Endodermal cell (in vitro differentiated cells): ENCODE data around the gene COQ8A. TPM values are rescaled to one million over a fixed set of nuclear protein-coding genes. Genes with fewer than 3 reads are reported as not detected.

Experiments
- DNase-seq: peaks from one replicate; pipeline ENCODE4 v3.0.0-alpha.2; 2017
- H3K27ac ChIP-seq: 2 replicates; pipeline ENCODE4 v1.5.1; 2013; ENCODE audit warnings: mild to moderate bottlenecking, low read depth, low read length, moderate library complexity
- H3K27me3 ChIP-seq: 2 replicates; pipeline ENCODE4 v1.6.1; 2013; ENCODE audit warnings: mild to moderate bottlenecking, low read length, moderate library complexity; ENCODE audit not compliant: insufficient read depth, control insufficient read depth, poor library complexity, severe bottlenecking
- H3K36me3 ChIP-seq: 2 replicates; pipeline ENCODE4 v1.7.0; 2013; ENCODE audit warnings: mild to moderate bottlenecking, low read length, moderate library complexity; ENCODE audit not compliant: control insufficient read depth, insufficient read depth
- H3K4me1 ChIP-seq: one replicate; pipeline ENCODE4 v1.7.0; 2013; ENCODE audit warnings: low read length; ENCODE audit not compliant: control insufficient read depth, insufficient read depth
- H3K4me3 ChIP-seq: 2 replicates; pipeline ENCODE4 v1.5.1; 2013; ENCODE audit warnings: mild to moderate bottlenecking, low read length, moderate library complexity
- H3K9ac ChIP-seq: 2 replicates; pipeline ENCODE4 v1.6.1; 2013; ENCODE audit warnings: mild to moderate bottlenecking, low read length, moderate library complexity; ENCODE audit not compliant: poor library complexity, severe bottlenecking; ENCODE audit errors: extremely low read depth
- H3K9me3 ChIP-seq: 2 replicates; pipeline ENCODE4 v1.6.1; 2013; ENCODE audit warnings: mild to moderate bottlenecking, low read length, moderate library complexity; ENCODE audit not compliant: control insufficient read depth
- H3K27ac Mint-ChIP-seq: 2 replicates; pipeline ENCODE4 v1.8.0; 2020; ENCODE audit warnings: mixed read lengths
- H3K27me3 Mint-ChIP-seq: 2 replicates; pipeline ENCODE4 v1.8.0; 2021; ENCODE audit warnings: mild to moderate bottlenecking, mixed read lengths; ENCODE audit not compliant: insufficient read depth
- H3K36me3 Mint-ChIP-seq: 2 replicates; pipeline ENCODE4 v1.8.0; 2020; ENCODE audit warnings: low read depth, mixed read lengths
- H3K4me1 Mint-ChIP-seq: 2 replicates; pipeline ENCODE4 v1.8.0; 2020; ENCODE audit warnings: mixed read lengths
- H3K4me3 Mint-ChIP-seq: 2 replicates; pipeline ENCODE4 v1.8.0; 2020; ENCODE audit warnings: mild to moderate bottlenecking, moderate library complexity, mixed read lengths
- H3K9me3 Mint-ChIP-seq: 2 replicates; pipeline ENCODE4 v1.8.0; 2020; ENCODE audit warnings: mild to moderate bottlenecking, mixed read lengths
- CTCF ChIP-seq: fragments of 200-600 bp; sonication (generic); conservative IDR thresholded peaks from 2 replicates; pipeline ENCODE4 v1.5.0; 2021; ENCODE audit warnings: antibody characterized with exemption, mild to moderate bottlenecking
- WGBS, 2 experiments: methylation state at CpG; one replicate each; pipeline versions ENCODE4 v1.1.5 to v1.1.7; 2013; ENCODE audit warnings: missing lambda C conversion rate in 2 of 2, mixed read lengths in 1 of 2; ENCODE audit not compliant: insufficient coverage in 1 of 2, insufficient read length in 1 of 2; 5-methylcytosine and 5-hydroxymethylcytosine counted together
- total RNA-seq, 2 donors: library from RNA; stranded (reverse); fragmentation: NEBNext Ultra II Directional in 1 of 2; extraction: Animal tissue kit (Norgen Biotek cat#: 25700) in 1 of 2; gene quantifications; 2 replicates in 1 of 2; 3 replicates in 1 of 2; pipeline ENCODE4 v1.2.1, GENCODE V29; 2021

Gene COQ8A
- total RNA-seq, 2 donors from 2014 or later = 6.6 to 14.9 TPM

DNA sequence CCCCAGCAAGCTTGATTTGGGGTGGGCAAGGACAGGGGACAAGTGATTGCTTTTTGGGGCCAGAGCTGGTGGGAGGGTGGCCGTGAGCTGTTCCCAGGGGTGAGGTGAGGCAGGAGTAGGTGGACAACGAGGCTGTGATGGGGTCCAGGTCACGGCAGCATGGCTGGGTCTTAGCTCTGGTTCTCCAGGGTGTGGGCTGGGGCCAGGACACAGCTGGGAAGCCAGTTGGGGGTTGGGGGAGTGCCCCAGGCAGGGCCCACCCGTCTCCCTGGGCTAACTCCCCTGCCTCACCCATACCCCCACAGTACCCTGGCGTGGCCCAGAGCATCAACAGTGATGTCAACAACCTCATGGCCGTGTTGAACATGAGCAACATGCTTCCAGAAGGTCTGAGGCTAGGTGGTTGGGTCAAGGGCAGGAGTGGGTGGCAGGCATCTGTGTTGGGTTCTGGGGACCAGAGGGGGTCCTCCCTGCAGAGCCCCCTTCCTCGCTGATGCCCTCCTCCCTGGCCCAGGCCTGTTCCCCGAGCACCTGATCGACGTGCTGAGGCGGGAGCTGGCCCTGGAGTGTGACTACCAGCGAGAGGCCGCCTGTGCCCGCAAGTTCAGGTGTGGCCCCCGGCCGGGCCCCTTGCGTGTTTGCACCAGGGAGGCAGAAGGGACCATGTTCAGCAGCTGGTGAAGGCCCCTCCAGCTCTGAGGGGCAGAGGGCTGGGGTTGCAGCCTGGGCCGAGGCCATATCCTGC is 43.3 kb downstream of the COQ8A start:
- no peak overlapping the region for H3K27ac Mint-ChIP-seq
- no peak overlapping the region for H3K4me3 ChIP-seq

DNA sequence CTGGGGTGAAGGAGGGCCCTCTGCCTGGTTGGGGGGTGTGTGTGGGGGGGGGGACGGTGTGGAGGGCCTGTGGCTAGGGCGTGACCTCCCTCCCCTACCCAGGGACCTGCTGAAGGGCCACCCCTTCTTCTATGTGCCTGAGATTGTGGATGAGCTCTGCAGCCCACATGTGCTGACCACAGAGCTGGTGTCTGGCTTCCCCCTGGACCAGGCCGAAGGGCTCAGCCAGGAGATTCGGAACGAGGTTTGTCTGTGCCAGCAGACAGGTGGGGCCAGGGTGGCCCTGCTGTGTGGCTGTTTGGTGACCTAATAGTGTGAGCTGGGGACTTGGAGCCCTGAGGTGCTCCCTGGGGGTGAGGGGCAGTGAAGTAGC is 43.9 kb downstream of the COQ8A start:
- Mint-ChIP-seq H3K9me3 (no peaks in the 10 kb centered on the region), H3K36me3 (peaks cover 17% of the 10 kb centered on the region), H3K27me3 (no peaks in the 10 kb centered on the region), H3K4me3 (no peak overlapping the region), H3K4me1 (peaks cover 13% of the 10 kb centered on the region), H3K27ac (no peak overlapping the region)
- no peaks in the 10 kb centered on the region for H3K9me3 ChIP-seq
- TF ChIP-seq CTCF = no peak
- peaks cover 7% of the 10 kb centered on the region for H3K4me1 ChIP-seq
- no peak overlapping the region for H3K4me3 ChIP-seq
- no peak for DNase-seq
- H3K27me3 ChIP-seq = no peaks in the 10 kb centered on the region
- H3K9ac ChIP-seq = no peak overlapping the region
- no peak overlapping the region for H3K27ac ChIP-seq
- 82 to 96% methylated on average over 2 to 3 of the region's 5 CpGs for WGBS, 2 experiments
- no peaks in the 10 kb centered on the region for H3K36me3 ChIP-seq

More for the DNA sequence above, 43.3 kb downstream of the COQ8A start:
- no peaks in the 10 kb centered on the region for H3K36me3 ChIP-seq
- H3K9ac ChIP-seq = no peak overlapping the region
- no peak for TF ChIP-seq CTCF
- Mint-ChIP-seq H3K9me3 (no peaks in the 10 kb centered on the region), H3K4me3 (no peak overlapping the region), H3K27me3 (no peaks in the 10 kb centered on the region), H3K36me3 (peaks cover 17% of the 10 kb centered on the region), H3K4me1 (peaks cover 8% of the 10 kb centered on the region)
- H3K9me3 ChIP-seq = no peaks in the 10 kb centered on the region
- WGBS, 2 experiments = 91 to 100% methylated on average over 4 to 18 of the region's 18 CpGs
- H3K27ac ChIP-seq = no peak overlapping the region
- H3K27me3 ChIP-seq = no peaks in the 10 kb centered on the region
- DNase-seq = no peak
- peaks cover 7% of the 10 kb centered on the region for H3K4me1 ChIP-seq

- WGBS, 2 experiments = 89 to 92% methylated on average over 10 to 18 of the region's 18 CpGs
- no peaks in the 10 kb centered on the region for H3K27me3 Mint-ChIP-seq
- no peak overlapping the region for H3K4me3 Mint-ChIP-seq
- peaks cover 13% of the 10 kb centered on the region for H3K4me1 Mint-ChIP-seq
- TF ChIP-seq CTCF = no peak
- Histone ChIP-seq H3K27me3 (no peaks in the 10 kb centered on the region), H3K36me3 (no peaks in the 10 kb centered on the region), H3K4me3 (no peak overlapping the region), H3K27ac (no peak overlapping the region), H3K9ac (no peak overlapping the region), H3K9me3 (no peaks in the 10 kb centered on the region), H3K4me1 (peaks cover 7% of the 10 kb centered on the region)
- no peak overlapping the region for H3K27ac Mint-ChIP-seq
- no peaks in the 10 kb centered on the region for H3K9me3 Mint-ChIP-seq
- no peak for DNase-seq
- H3K36me3 Mint-ChIP-seq = peaks cover 17% of the 10 kb centered on the region
Measured at GRCh38 chr1:226984521-226985238, 44.6 kb downstream of the COQ8A start.
